Uterus (tissue), 4 donors: ENCODE measurements around the gene IGF1R. TPM values are rescaled to one million over a fixed set of nuclear protein-coding genes. Genes with fewer than 3 reads are reported as not detected.
A peak's percentile ranks its signal among the peaks of the same experiment; 100 is the strongest.

Source experiments
- DNase-seq, 2 donors: peaks; one replicate each; pipeline ENCODE4 v3.0.0-alpha.2; 2019 to 2020
- H3K27ac ChIP-seq, 2 donors: fragments of 200-600 bp; sonication (generic); 1 replicate in 1 of 2; 2 replicates in 1 of 2; pipeline ENCODE4 v1.5.1; 2016 to 2018
- H3K27me3 ChIP-seq, 2 donors: fragments of 200-600 bp; sonication (generic); one replicate each; pipeline ENCODE4 v1.5.1; 2018 to 2019; ENCODE audit warnings: control low read depth in 1 of 2
- H3K36me3 ChIP-seq, 2 donors: fragments of 200-600 bp; sonication (generic); one replicate each; pipeline ENCODE4 v1.5.1; 2019; ENCODE audit warnings: control low read depth in 1 of 2
- H3K4me1 ChIP-seq, 2 donors: fragments of 200-600 bp; sonication (generic); one replicate each; pipeline ENCODE4 v1.5.1; 2018 to 2019; ENCODE audit warnings: control low read depth in 1 of 2
- H3K4me3 ChIP-seq, 2 donors: fragments of 200-600 bp; sonication (generic); 1 replicate in 1 of 2; 2 replicates in 1 of 2; pipeline ENCODE4 v1.5.1; 2018 to 2019; ENCODE audit warnings: mild to moderate bottlenecking in 1 of 2
- H3K9me3 ChIP-seq, 2 donors: fragments of 200-600 bp; sonication (generic); one replicate each; pipeline ENCODE4 v1.5.1; 2019; ENCODE audit warnings: control low read depth in 1 of 2
- POLR2A ChIP-seq, 2 donors: fragments of 450-650 bp; IDR thresholded peaks; one replicate each; pipeline ENCODE4 v1.6.1; 2016; ENCODE audit warnings: antibody characterized with exemption in 2 of 2, mild to moderate bottlenecking in 1 of 2, moderate library complexity in 1 of 2
- intact Hi-C: fragments of 100-400 bp; cut with DNase I; formaldehyde crosslinking; loops from one replicate; pipeline ENCODE4 v1.15.1; 2023; ENCODE audit warnings: low total_unique reads
- total RNA-seq, 4 donors: library from RNA; depleted of rRNA in 3 of 4; stranded (reverse); fragments of >200 nt in 3 of 4; gene quantifications; one replicate each; pipeline versions ENCODE4 v1.1.0 to v1.2.4, GENCODE V29; 2014 to 2023
- TF ChIP-seq, protein P1 (sequence below), 4 experiments: fragments of 200-600 bp in 2 of 4; fragments of 450-650 bp in 2 of 4; sonication (generic) in 2 of 4; IDR thresholded peaks; one replicate each; pipeline ENCODE4 v1.5.1; 2016 to 2019; ENCODE audit warnings: antibody characterized with exemption in 4 of 4, mild to moderate bottlenecking in 2 of 4, moderate library complexity in 1 of 4
- donor health status: DM: yes; HTN: yes; CAD: no.

The IGF1R gene
- total RNA-seq, 4 donors from 2014 or later, result 30.0 to 95.2 (median 57.5) TPM

DNA sequence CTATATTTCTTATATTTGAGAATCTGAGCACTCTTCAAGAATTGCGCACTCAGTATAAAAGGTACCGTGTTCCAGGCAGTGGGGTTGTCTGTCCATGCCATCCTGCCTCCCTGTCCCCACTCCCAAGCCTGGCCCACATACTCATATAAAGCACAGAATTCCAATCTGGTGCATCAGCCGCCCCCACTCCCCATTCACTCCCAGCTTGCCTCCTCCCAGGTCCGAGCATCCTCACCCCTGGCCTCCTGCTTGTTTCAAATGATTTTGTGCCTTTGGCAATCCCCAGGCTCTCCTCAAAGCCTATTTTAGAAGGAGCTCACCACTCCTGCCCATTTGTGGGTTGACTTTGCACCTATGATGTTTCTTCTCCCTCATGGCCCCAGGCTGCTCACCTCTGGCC is 22.2 kb upstream of the IGF1R start:
- no peaks in the 10 kb centered on the region for H3K4me1 ChIP-seq
- intact Hi-C loops, result no loop called here
- TF ChIP-seq, protein P1, sequence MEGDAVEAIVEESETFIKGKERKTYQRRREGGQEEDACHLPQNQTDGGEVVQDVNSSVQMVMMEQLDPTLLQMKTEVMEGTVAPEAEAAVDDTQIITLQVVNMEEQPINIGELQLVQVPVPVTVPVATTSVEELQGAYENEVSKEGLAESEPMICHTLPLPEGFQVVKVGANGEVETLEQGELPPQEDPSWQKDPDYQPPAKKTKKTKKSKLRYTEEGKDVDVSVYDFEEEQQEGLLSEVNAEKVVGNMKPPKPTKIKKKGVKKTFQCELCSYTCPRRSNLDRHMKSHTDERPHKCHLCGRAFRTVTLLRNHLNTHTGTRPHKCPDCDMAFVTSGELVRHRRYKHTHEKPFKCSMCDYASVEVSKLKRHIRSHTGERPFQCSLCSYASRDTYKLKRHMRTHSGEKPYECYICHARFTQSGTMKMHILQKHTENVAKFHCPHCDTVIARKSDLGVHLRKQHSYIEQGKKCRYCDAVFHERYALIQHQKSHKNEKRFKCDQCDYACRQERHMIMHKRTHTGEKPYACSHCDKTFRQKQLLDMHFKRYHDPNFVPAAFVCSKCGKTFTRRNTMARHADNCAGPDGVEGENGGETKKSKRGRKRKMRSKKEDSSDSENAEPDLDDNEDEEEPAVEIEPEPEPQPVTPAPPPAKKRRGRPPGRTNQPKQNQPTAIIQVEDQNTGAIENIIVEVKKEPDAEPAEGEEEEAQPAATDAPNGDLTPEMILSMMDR (IDR thresholded peaks at IDR 0.05), result no peak
- no peak for TF ChIP-seq POLR2A (IDR thresholded peaks at IDR 0.05)
- H3K27ac ChIP-seq, result no peak overlapping the region
- H3K27me3 ChIP-seq, result peaks cover 11 to 40% of the 10 kb centered on the region in 2 donors
- no peak overlapping the region for H3K4me3 ChIP-seq
- no peaks in the 10 kb centered on the region for H3K36me3 ChIP-seq
- DNase-seq, result no peak
- no peaks in the 10 kb centered on the region for H3K9me3 ChIP-seq

DNA sequence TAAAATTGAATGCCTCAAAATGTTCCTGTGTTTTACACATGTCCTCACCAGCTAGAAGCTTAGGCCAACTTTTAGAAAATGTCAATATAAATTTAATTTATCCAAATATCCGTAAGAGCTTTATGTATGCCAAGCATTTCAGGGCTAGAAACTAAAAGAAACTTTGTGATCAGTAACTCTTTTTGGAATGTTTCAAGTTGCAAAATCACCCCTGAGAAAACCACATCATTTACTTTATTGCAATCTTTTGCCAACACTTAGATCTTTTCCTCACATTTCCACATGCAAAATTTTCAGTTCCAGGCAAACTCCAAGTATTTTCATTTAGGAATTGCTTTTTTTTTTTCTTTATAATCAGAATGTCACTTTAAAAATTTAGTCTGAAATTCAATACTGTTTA is 20.1 kb upstream of the IGF1R start:
- TF ChIP-seq, protein P1 (IDR thresholded peaks at IDR 0.05), result no peak
- TF ChIP-seq POLR2A (IDR thresholded peaks at IDR 0.05), result no peak
- intact Hi-C loops, result no loop called here
- Histone ChIP-seq H3K4me1 (no peaks in the 10 kb centered on the region), H3K36me3 (no peaks in the 10 kb centered on the region), H3K27ac (no peak overlapping the region), H3K4me3 (no peak overlapping the region), H3K27me3 (peaks cover 0 to 19% of the 10 kb centered on the region in 2 donors), H3K9me3 (no peaks in the 10 kb centered on the region)
- DNase-seq, result no peak

- DNase-seq, result no peak
- Histone ChIP-seq H3K27ac (no peak overlapping the region), H3K4me1 (no peaks in the 10 kb centered on the region), H3K36me3 (no peaks in the 10 kb centered on the region), H3K4me3 (no peak overlapping the region), H3K27me3 (no peaks in the 10 kb centered on the region), H3K9me3 (no peaks in the 10 kb centered on the region)
- intact Hi-C loops, result no loop called here
- TF ChIP-seq, protein P1 (IDR thresholded peaks at IDR 0.05), result no peak
- no peak for TF ChIP-seq POLR2A (IDR thresholded peaks at IDR 0.05)
Measured at GRCh38 chr15:98635848-98636247, 12.5 kb upstream of the IGF1R start.

- Histone ChIP-seq H3K27ac (no peak overlapping the region), H3K4me3 (no peak overlapping the region), H3K4me1 (no peaks in the 10 kb centered on the region), H3K9me3 (no peaks in the 10 kb centered on the region), H3K27me3 (peaks cover 0 to 5% of the 10 kb centered on the region in 2 donors), H3K36me3 (no peaks in the 10 kb centered on the region)
- no peak for DNase-seq
- TF ChIP-seq, protein P1 (IDR thresholded peaks at IDR 0.05), result no peak
- TF ChIP-seq POLR2A (IDR thresholded peaks at IDR 0.05), result no peak
- intact Hi-C loops, result no loop called here
Measured at GRCh38 chr15:98643115-98643514, 5.2 kb upstream of the IGF1R start.

DNA sequence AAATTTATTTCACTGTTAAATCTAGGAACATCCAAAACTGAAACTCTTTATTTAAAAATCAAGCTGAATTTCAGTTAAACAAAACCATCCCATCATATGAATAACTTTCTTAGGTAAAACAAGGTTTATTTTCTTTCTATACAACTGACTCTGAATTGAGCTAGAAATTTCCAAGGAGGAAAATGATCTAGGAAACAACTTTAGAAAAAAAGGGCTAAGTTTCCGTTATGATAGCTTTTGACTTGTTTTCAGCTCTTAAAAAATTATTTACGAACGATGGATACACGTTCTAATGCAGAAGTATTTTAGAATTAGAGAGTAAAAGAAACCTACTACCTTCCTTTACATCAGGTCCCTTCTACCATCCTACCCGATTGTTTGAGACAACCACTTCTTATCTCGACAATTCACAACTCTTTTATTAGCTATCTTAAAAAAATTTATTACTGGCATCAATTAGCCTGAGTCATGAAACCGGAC is 1.8 kb upstream of the IGF1R start:
- Histone ChIP-seq H3K27me3 (peaks cover 0 to 5% of the 10 kb centered on the region in 2 donors), H3K4me3 (peak overlapping the region; percentile 53 to 90), H3K9me3 (no peaks in the 10 kb centered on the region), H3K4me1 (no peaks in the 10 kb centered on the region), H3K36me3 (no peaks in the 10 kb centered on the region), H3K27ac (peak overlapping the region; percentile 97 to 100)
- TF ChIP-seq, protein P1 (IDR thresholded peaks at IDR 0.05), result no peak
- TF ChIP-seq POLR2A (IDR thresholded peaks at IDR 0.05), result no peak
- DNase-seq, result no peak
- intact Hi-C loops, result no loop called here
